NCI-H1436 treated with DMSO at 0.1 percent for 48 hours (cell line): Measurements from ENCODE around the gene PDK1.
"Not testable (repeated sequence)": the region's sequence is repeated elsewhere in the genome, so short reads cannot be mapped to it uniquely, and the experiment has no call there.

Experiments
- DNase-seq: peaks from one replicate; lab custom pipeline; 2025; lab: John Stamatoyannopoulos, UW

Gene PDK1

DNA sequence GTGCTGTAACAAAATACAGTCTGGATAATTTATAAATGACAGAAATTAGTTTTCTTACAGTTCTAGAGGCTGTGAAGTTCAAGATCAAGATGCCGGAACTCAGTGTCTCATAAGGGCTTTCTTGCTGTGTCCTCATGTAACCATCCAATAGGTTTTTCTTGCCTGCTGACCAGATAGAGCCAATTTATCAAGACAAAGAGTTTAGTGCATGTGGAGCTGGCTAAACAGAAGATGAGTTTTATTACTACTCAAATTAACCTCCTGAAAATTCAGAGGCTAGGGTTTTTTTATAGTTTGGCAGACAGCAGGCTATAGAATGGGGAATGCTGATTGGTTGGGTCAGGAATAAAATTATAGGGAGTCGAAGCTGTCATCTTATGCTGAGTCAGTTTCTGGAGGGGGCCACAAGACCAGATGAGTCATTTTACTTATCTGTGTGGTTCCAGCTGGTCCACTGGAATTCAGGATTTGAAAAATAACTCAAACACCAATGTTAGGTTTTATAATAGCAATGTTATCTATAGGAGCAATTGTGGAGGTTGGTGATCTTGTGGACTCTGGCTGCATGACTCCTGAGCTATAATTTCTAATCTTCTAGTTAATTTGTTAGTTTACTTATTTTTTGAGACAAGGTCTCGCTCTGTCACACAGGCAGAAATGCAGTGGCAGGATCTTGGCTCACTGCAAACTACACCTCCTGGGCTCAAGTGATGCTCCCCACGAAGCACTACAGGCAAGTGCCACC is 3.2 kb upstream of the PDK1 start:
- DNase-seq, result no peak

DNA sequence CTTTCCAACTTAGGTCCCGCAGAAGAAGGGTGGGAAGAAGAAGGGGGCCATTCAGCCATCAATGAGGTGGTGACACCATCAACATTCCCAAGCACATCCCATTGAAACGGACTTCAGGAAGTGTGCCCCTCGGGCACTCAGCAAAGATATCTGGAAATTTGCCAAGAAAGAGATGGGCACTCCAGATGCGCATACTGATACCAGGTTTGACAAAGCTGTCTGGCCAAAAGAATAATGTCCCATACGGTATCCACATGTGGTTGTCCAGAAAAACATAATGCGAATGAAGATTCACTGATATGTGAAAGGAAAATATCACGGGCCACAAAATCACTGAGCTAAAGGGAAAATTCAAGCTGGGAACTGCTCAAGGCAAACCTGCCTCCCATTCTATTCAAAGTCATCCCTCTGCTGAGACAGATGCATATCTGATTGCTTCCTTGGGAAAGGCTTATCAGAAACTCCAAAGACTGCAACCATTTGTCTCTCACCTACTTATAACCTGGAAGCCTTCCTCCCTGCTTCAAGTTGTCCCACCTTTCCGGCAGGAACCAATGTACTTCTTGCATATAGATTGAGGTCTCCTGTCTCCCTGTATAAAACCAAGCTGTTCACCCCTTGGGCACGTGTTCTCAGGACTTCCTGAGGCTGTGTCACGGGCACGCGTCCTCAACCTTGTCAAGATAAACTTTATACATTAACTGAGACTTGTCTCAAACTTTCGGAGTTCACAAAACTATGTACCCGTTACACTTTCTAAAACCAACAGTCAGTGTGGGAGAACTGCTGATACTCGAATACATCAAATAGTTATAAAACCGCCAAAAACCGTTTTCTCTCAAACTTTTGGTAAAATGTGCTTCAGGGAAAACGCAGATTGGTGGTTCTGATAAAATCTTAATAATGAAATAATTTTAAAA is 1.3 kb upstream of the PDK1 start:
- no peak for DNase-seq

- DNase-seq, result no peak
Observed at GRCh38 chr2:172555272-172555521, 693 bp upstream of the PDK1 start.

DNA sequence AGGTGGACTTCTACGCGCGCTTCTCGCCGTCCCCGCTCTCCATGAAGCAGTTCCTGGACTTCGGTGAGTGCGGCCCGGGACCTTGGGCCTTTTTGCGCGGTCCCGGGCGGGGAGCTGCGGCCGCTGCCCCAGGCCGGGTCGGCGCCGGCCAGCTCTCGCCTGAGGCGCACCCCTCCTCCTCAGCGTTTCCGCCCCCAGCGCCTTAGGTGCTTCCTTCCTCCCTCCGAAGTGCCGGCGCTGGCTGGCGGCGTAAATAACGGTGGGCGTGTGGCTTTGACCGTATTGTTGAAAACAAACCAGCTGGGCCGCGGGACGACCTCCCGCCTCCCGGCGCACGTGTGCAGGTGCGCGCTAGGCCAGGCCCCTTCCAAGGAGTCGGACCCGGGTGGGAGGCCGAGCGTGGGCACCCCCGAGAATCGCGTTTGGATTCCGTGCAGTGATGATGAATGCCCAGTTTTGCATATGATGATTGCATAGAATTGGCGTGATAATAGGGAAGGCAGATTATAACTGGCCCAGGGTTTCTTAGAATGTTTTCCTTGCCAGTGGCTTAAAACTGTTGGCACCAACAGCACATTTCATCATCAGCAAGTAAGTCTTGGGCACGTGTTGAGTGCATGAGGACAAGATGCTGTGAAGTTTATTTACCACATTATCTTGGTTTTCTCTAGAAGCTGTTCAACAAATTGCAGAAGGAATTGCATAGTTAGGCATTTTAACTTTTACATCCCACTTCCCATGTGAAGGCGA is 569 bp downstream of the PDK1 start:
- DNase-seq, result no peak

DNA sequence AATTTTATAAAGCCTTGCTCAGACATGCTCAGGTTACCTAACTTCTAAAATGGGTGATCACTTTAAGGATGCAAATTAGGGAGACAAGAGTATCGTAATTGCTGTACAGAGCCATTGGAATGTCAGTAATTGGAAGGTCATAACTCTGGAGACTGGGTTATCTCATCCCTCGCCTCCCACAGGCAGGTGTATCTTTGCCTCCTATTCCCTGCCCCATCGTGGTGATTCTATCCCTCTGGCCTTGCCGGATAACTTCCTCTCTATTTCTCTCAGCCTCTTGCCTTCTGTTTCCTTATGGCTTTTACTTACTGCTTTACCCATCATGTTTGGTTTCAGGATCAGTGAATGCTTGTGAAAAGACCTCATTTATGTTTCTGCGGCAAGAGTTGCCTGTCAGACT is 2.5 kb downstream of the PDK1 start:
- DNase-seq, result no peak

- no peak for DNase-seq
Observed at GRCh38 chr2:172560721-172561120, 4.8 kb downstream of the PDK1 start.

DNA sequence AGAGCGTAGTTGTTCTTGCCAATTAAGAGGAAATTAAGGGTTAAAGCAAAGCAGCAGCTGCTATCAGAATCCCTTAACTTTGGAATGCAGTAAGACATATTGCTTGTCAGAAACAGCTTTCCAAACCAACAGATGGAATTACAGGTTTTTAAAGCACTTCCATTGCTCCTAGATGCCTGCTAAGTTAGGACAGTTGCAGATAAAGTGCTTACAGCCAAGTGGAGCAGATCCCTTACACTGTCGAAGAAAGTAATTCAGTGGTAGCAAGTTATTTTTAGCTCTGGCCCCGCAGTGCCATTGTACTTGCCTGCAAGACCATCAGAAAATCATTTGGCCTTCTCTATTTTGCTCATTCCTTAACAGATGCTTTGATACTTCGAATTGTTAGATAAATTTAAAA is 5.4 kb downstream of the PDK1 start:
- no peak for DNase-seq

- DNase-seq, result no peak
Observed at GRCh38 chr2:172562298-172562697, 6.4 kb downstream of the PDK1 start.

GRCh38 chr2:172564376-172564775 is 8.5 kb downstream of the PDK1 start:
- no peak for DNase-seq

DNA sequence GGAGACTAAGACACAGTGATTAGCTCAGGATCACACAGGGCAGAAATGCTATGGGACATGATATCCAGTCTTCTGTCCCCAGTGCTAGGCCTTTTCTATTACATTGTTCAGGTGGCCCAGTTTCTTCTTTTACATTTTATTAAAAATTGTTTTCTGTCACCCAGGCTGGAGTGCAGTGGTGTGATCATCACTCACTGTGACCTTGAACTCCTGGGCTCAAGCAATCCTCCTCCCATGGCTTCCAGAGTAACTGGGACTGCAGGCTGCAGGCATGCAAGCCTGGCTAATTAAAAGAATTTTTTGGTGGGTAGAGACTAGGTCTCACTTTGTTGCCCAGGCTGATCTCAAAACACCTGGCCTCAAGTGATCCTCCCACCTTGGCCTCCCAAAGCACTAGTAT is 15.4 kb downstream of the PDK1 start:
- no peak for DNase-seq

GRCh38 chr2:172572981-172573380 is 17.1 kb downstream of the PDK1 start:
- DNase-seq, result no peak

DNA sequence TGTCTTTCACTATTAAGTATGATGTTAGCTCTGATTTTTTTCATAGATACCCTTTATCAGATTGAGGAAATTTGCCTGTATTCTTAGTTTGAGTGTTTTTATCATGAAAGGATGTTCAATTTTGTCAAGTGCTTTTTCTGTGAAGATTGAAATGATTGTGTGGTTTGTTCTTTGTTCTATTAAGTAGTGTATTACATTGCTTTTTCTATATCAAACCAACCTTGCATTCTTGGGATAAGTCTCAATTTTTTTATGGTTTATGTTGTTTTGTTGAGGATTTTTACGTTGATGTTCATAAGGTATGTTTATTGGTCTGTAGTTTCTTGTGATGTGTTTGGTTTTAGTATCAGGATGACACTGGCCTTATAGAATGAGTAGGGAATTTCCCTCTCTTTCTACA is 19.1 kb downstream of the PDK1 start:
- no peak for DNase-seq

DNA sequence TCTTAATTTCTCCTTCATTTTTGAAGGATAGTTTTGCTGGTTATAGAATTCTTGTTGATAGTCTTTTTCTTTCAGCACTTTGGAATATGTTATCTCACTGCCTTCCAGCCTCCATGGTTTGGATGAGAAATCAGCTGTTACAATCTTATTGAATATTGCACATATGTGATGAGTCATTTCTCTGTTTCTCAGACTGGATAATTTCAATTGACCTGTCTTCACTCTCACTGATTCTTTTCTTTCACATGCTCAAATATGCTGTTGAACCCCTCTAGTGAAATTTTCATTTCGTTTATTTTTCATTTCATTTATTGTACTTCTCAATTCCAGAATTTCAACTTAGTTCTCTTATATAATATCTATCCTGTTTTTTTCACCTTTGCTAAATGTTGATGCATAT is 22.2 kb downstream of the PDK1 start:
- DNase-seq, result no peak

- no peak for DNase-seq
Observed at GRCh38 chr2:172578860-172579512, 23.1 kb downstream of the PDK1 start.

DNA sequence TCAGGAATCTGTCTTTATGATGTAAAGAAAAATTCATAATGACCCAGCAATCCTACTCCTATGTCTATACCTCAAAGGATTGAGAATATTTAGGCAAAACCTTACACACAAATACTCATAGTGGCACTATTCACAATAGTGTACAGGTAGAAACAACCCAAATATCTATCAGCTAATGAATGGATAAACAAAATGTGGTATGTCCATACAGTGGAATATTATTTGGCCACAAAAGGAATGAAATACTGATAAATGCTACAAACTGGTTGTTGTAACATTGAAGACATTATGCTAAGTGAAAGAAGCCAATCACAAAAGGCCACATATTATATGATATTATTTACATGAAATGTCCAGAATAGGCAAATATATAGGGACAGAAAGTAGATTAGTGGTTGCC is 24.7 kb downstream of the PDK1 start:
- DNase-seq, result no peak

- no peak for DNase-seq
Observed at GRCh38 chr2:172582656-172583055, 26.8 kb downstream of the PDK1 start.

DNA sequence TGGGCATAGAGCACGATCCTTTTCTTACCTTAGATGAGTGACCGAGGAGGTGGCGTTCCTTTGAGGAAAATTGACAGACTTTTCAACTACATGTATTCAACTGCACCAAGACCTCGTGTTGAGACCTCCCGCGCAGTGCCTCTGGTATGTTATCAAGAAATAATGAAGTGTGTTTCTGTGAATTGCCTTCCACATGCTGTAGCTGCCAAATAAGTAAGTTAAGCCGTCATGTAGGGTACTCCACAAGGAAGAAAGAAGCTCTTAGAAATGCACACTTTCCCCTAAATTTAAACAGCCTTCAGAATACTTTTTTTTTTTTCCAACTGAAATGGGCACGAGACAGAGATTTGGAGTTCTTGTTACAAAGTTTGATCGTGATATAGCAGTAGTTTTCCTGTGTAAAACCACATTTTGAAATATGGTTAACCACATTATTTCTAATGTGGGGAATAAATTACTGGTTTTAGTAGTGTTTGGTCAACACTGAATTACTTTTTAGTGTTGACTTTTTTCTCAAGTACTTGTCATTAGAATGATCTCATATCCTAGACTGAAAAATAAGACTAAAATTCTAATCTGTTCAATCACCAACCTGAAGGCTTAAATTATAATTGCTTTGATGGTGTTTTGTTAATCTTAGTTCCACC is 30.5 kb downstream of the PDK1 start:
- no peak for DNase-seq

GRCh38 chr2:172587231-172587630 is 31.3 kb downstream of the PDK1 start:
- DNase-seq, result not testable (repeated sequence)

- no peak for DNase-seq
Observed at GRCh38 chr2:172588931-172589330, 33.0 kb downstream of the PDK1 start.

GRCh38 chr2:172591386-172591785 is 35.5 kb downstream of the PDK1 start:
- DNase-seq, result not testable (repeated sequence)

- DNase-seq, result not testable (repeated sequence)
Observed at GRCh38 chr2:172592190-172592589, 36.3 kb downstream of the PDK1 start.

DNA sequence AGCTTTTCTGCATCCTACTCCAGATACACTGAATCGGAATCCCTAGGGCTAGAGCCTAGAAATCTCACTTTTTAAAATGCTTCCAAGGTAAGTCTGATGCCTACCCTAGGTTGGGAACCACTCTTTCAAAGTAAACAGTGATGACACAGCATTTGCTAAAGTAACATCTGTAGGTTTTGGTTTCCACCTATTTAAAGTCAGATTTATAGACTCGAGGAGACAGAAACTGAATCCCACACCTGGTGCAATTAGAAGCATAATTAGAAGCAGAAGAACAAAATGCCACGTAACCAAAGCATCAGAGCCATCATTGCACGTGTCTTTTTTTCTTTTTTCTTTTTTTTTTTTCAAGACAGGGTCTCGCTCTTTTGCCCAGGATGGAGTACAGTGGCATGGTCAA is 40.9 kb downstream of the PDK1 start:
- no peak for DNase-seq
